ENCODE results near the gene PDZD7. TPM values are rescaled to one million over a fixed set of nuclear protein-coding genes. Genes with fewer than 3 reads are reported as not detected.
"Not testable (repeated sequence)": the region's sequence is repeated elsewhere in the genome, so short reads cannot be mapped to it uniquely, and the experiment has no call there.

Gene PDZD7
- total RNA-seq, 1 experiment from 2014 or later: 2.3 TPM

GRCh38 chr10:101038484-101038883 is 7.6 kb upstream of the PDZD7 start:
- peaks cover 3% of the 10 kb centered on the region for H3K27me3 ChIP-seq (ENCODE audit: control insufficient read depth, insufficient read depth, low read length)
- DNase-seq: peak; percentile 73
- no peaks in the 10 kb centered on the region for H3K36me3 ChIP-seq (replicated peaks; ENCODE audit: control insufficient read depth, insufficient read depth, low read length)
- H3K4me3 ChIP-seq (ENCODE audit: insufficient read depth, low read depth, low read length): no peak overlapping the region

GRCh38 chr10:101036726-101037125 is 5.8 kb upstream of the PDZD7 start:
- peaks cover 13% of the 10 kb centered on the region for H3K27me3 ChIP-seq (ENCODE audit: control insufficient read depth, insufficient read depth, low read length)

DNA sequence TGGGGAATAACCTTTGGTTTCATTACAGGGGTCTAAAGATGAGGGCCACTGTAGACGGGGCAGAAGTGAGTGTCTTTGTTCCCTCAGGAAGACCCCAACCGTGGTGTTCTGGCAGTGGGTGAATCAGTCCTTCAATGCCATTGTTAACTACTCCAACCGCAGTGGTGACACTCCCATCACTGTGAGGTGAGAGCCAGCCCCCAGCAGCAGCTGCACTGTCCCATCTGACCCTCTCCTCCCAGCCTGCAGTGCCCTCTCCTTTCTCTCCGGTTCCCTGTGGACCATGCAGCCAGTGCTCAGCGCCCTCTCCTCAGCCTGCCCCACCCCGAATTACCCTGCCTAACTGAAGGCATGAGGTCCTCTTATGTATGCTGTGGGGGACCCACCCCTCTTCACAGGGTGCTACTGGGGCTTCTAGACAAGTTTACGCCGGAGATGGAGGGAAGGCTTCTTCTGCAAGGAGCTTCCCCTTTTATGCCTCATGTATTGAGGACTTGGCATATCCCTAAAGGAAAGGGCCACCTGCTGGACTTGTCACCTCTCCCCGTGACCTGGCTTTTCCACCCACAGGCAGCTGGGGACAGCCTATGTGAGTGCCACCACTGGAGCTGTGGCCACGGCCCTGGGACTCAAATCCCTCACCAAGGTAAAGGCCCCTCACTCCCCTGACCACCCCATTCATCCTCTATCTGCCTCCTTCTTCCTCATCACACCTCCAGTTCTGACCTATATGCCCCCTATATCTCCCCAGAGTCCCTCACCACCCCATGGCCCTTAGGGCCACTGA is 5.2 kb upstream of the PDZD7 start:
- peak; percentile 24 for DNase-seq
- H3K27me3 ChIP-seq (ENCODE audit: control insufficient read depth, insufficient read depth, low read length): peaks cover 20% of the 10 kb centered on the region
- H3K4me3 ChIP-seq (ENCODE audit: insufficient read depth, low read depth, low read length): no peak overlapping the region

More at GRCh38 chr10:101036726-101037125, 5.8 kb upstream of the PDZD7 start:
- Histone ChIP-seq H3K36me3 (replicated peaks; ENCODE audit: control insufficient read depth, insufficient read depth, low read length) (no peaks in the 10 kb centered on the region), H3K4me3 (ENCODE audit: insufficient read depth, low read depth, low read length) (no peak overlapping the region)
- no peak for DNase-seq

GRCh38 chr10:101035314-101035713 is 4.4 kb upstream of the PDZD7 start:
- Histone ChIP-seq H3K27me3 (ENCODE audit: control insufficient read depth, insufficient read depth, low read length) (peaks cover 21% of the 10 kb centered on the region), H3K4me3 (ENCODE audit: insufficient read depth, low read depth, low read length) (no peak overlapping the region), H3K36me3 (replicated peaks; ENCODE audit: control insufficient read depth, insufficient read depth, low read length) (no peaks in the 10 kb centered on the region)
- peak; percentile 28 for DNase-seq

More for the DNA sequence above, 5.2 kb upstream of the PDZD7 start:
- H3K36me3 ChIP-seq (replicated peaks; ENCODE audit: control insufficient read depth, insufficient read depth, low read length): no peaks in the 10 kb centered on the region

DNA sequence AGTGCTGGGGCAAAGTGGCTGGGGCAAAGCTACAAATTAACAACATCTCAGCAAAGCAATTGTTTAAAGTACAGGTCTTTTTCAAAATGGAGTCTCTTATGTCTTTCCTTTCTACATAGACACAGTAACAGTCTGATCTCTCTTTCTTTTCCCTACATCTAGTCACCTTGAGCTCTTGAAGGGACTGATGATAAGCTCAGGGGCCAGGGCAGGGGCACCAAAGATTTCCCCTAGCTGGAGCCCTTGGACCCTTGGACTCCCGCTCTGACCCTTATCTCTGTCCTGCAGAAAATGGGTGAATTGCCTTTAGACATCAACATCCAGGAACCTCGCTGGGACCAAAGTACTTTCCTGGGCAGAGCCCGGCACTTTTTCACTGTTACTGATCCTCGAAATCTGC is 3.5 kb upstream of the PDZD7 start:
- peak; percentile 11 for DNase-seq
- peaks cover 26% of the 10 kb centered on the region for H3K27me3 ChIP-seq (ENCODE audit: control insufficient read depth, insufficient read depth, low read length)
- H3K36me3 ChIP-seq (replicated peaks; ENCODE audit: control insufficient read depth, insufficient read depth, low read length); H3K4me3 ChIP-seq (ENCODE audit: insufficient read depth, low read depth, low read length): not testable (repeated sequence)

DNA sequence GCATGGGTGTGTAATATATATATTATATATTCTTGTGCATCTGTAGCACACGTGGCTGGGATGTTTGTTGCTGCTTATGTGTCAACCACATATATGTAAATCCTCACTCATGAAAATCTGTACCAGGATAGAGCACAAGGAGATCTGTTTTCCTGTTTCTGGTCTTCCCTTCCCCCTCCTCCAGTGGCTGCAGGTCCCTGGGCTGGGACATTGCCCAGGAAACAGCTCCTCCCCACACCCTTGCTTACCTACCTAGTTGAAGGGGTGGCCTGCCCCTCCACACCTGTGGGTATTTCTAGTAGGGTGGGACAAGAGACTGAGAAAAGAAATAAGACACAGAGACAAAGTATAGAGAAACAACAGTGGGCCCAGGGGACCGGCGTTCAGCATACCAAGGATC is 2.3 kb upstream of the PDZD7 start:
- Histone ChIP-seq H3K27me3 (ENCODE audit: control insufficient read depth, insufficient read depth, low read length) (peaks cover 28% of the 10 kb centered on the region), H3K4me3 (ENCODE audit: insufficient read depth, low read depth, low read length) (no peak overlapping the region)
- DNase-seq: peak; percentile 11

GRCh38 chr10:101032637-101033224 is 1.8 kb upstream of the PDZD7 start:
- Histone ChIP-seq H3K27me3 (ENCODE audit: control insufficient read depth, insufficient read depth, low read length) (peaks cover 28% of the 10 kb centered on the region), H3K4me3 (ENCODE audit: insufficient read depth, low read depth, low read length) (peak overlapping the region; percentile 53; the same call in 1 of the 2 replicates), H3K36me3 (replicated peaks; ENCODE audit: control insufficient read depth, insufficient read depth, low read length) (no peaks in the 10 kb centered on the region)
- peak; percentile 52 for DNase-seq

More for the DNA sequence above, 2.3 kb upstream of the PDZD7 start:
- H3K36me3 ChIP-seq (replicated peaks; ENCODE audit: control insufficient read depth, insufficient read depth, low read length): no peaks in the 10 kb centered on the region

DNA sequence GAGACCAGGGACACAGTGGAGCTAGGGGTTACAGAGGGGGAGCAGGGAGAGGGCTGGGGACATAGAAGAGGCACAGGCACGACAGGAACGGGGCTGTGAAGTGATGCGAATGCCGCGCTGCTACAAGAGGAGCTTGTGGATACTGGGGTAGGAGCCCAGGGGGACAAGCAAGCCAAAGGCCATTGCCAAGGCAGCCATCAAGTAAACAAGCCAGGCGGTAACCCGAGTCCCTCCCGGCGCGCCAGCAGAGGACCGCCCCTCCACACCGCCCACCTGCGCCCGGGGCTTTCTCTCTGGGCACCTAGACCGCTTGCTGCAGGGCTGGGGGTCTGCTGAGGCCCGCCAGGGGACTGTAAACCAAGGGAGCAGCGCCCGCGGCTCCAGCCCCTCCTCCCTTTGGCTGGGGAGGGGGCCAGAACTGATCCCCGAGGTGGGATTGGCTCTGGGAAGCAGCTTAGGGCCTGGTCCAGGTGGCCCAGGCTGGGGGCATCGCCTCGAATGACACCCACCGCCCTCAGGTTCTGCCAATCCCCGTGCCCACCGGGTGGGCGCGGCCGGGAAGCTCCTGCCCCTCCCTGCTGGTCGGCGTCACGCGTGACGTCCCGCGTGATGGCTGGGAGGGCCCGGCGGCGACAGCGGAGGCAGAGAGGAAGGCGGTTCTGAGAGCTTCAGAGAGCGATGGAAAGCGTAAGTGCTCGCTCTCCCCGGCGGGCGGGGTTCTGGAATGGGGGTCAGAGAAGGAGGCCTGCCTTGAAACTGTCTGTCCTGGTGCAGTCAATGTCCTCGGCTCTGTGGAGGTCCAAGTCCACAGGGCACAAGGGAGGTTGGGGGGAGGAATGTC is 1.1 kb upstream of the PDZD7 start:
- Histone ChIP-seq H3K27me3 (ENCODE audit: control insufficient read depth, insufficient read depth, low read length) (peaks cover 28% of the 10 kb centered on the region), H3K4me3 (ENCODE audit: insufficient read depth, low read depth, low read length) (peak overlapping the region; percentile 53), H3K36me3 (replicated peaks; ENCODE audit: control insufficient read depth, insufficient read depth, low read length) (no peaks in the 10 kb centered on the region)
- DNase-seq: peak; percentile 89

DNA sequence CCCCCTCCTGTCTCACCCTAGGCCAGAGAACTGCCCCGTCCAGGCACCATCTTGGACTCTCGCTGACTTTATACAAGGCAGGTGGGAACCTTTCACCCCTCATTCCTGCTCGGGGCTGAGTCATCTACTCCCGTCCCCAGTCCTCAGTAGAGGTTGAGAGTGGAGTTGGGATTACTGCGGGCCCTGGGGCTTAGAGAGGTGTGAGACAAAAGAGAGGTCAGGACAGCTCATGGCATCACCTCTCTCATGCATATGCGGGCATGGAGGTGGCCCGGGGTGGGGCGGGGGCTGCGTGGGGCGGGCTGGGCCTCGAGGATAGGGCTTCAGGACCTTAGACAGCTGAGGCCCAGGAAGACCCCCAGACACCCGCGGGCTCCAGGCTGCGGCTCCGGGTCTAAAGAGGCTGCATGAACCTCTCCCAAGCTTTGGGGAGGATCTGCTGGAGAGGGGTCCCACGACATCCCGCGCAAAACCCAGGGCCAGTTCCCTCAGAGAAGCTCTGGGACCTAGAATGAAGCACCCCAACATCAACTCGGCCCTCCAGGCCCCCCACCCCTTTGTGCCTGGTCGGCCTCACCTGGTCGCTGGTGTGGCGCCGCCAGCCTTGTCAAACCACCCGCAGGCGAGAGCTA is 317 bp downstream of the PDZD7 start:
- peak; percentile 80 for DNase-seq
- H3K27me3 ChIP-seq (ENCODE audit: control insufficient read depth, insufficient read depth, low read length): peaks cover 28% of the 10 kb centered on the region
- peak overlapping the region; percentile 53 for H3K4me3 ChIP-seq (ENCODE audit: insufficient read depth, low read depth, low read length)
- H3K36me3 ChIP-seq (replicated peaks; ENCODE audit: control insufficient read depth, insufficient read depth, low read length): no peaks in the 10 kb centered on the region

GRCh38 chr10:101029520-101030295 is 1.2 kb downstream of the PDZD7 start:
- no peak overlapping the region for H3K4me3 ChIP-seq (ENCODE audit: insufficient read depth, low read depth, low read length)
- peak; percentile 78 for DNase-seq
- no peaks in the 10 kb centered on the region for H3K36me3 ChIP-seq (replicated peaks; ENCODE audit: control insufficient read depth, insufficient read depth, low read length)
- H3K27me3 ChIP-seq (ENCODE audit: control insufficient read depth, insufficient read depth, low read length): peaks cover 28% of the 10 kb centered on the region

DNA sequence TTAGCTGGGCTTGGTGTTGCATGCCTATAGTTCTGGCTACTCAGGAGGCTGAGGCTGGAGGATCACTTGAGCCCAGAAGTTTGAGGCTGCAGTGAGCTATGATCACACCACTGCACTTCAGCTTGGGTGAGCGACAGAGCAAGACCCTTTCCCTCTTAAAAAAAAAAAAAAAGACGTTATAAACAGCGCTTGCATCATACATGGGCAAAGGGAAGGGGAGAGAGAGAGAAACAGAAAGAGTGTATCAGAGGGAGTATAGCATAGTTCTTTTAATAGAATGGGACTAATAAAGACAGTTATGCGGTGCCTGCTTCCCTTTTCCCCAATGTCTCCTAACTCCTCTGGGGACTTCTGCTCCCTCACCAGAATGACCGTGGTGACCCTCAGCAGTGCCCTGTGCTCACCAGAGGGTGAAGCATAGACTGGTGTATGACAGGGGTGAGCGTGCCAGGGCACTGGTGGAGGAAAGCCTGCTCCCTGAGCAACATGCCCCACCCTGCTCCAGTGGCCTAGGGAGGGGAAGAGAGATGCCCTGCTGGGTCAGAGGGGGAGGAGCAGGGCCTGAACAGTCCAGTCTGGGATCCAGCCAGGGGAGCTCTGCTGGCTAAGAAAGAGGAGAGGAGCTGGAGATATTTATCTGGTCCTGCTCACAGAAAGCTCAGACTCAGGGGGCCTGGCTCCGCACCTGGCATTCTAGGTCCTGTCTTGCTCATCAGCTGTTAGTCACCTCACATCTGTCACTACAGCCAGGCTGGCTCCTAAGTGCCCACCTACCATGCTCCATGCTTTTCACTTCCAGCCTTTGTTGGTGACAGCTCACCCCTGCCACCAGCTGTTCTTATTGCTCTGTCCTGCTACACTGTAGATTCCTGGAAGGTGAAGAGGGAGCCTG is 2.2 kb downstream of the PDZD7 start:
- H3K27me3 ChIP-seq (ENCODE audit: control insufficient read depth, insufficient read depth, low read length): peaks cover 25% of the 10 kb centered on the region
- H3K4me3 ChIP-seq (ENCODE audit: insufficient read depth, low read depth, low read length): no peak overlapping the region
- no peaks in the 10 kb centered on the region for H3K36me3 ChIP-seq (replicated peaks; ENCODE audit: control insufficient read depth, insufficient read depth, low read length)
- no peak for DNase-seq

GRCh38 chr10:101027106-101027720 is 3.7 kb downstream of the PDZD7 start:
- no peaks in the 10 kb centered on the region for H3K36me3 ChIP-seq (replicated peaks; ENCODE audit: control insufficient read depth, insufficient read depth, low read length)
- DNase-seq: no peak
- peaks cover 19% of the 10 kb centered on the region for H3K27me3 ChIP-seq (ENCODE audit: control insufficient read depth, insufficient read depth, low read length)
- H3K4me3 ChIP-seq (ENCODE audit: insufficient read depth, low read depth, low read length): no peak overlapping the region

All from H7 (cell line).